OCI-LY3 (cell line): Measurements from ENCODE around the gene TGFB1.

Experiments used
- H2AFZ ChIP-seq: fragments of 200-600, 300-600 bp; shearing (Covaris generic); 2 replicates; pipeline ENCODE4 v1.6.0; 2014; ENCODE audit warnings: antibody characterized with exemption, low read depth, low read length
- H3K27ac ChIP-seq: fragments of 200-600, 300-600 bp; sonication (generic); 2 replicates; pipeline ENCODE4 v1.5.1; 2014; ENCODE audit warnings: mild to moderate bottlenecking, low read length, moderate library complexity, mixed read lengths
- H3K27me3 ChIP-seq: fragments of 200-600, 300-600 bp; sonication (generic); 2 replicates; pipeline ENCODE4 v1.6.1; 2014; ENCODE audit warnings: low read depth, low read length, mixed read lengths
- H3K36me3 ChIP-seq: fragments of 200-600, 300-600 bp; sonication (generic); replicated peaks from 2 replicates; pipeline ENCODE3; 2014; ENCODE audit warnings: low read depth, low read length, mixed read lengths
- H3K4me1 ChIP-seq: fragments of 300-600, 200-600 bp; sonication (generic); 2 replicates; pipeline ENCODE4 v1.6.1; 2014; ENCODE audit warnings: low read length, mixed read lengths
- H3K4me2 ChIP-seq: fragments of 200-600, 300-600 bp; sonication (generic); 2 replicates; pipeline ENCODE4 v1.6.1; 2014; ENCODE audit warnings: low read length, mixed read lengths
- H3K4me3 ChIP-seq: fragments of 300-600, 200-600 bp; sonication (generic); 2 replicates; pipeline ENCODE4 v1.5.1; 2014; ENCODE audit warnings: antibody characterized with exemption, mild to moderate bottlenecking, low read length, moderate library complexity
- H3K79me2 ChIP-seq: fragments of 300-600, 200-600 bp; shearing (Covaris generic); 2 replicates; pipeline ENCODE4 v1.6.1; 2014; ENCODE audit warnings: mild to moderate bottlenecking, low read length, mixed read lengths
- H3K9ac ChIP-seq: fragments of 300-600, 200-600 bp; shearing (Covaris generic); 2 replicates; pipeline ENCODE4 v1.6.0; 2014; ENCODE audit warnings: mild to moderate bottlenecking, low read length, moderate library complexity
- H3K9me3 ChIP-seq: fragments of 200-600, 300-600 bp; shearing (Covaris generic); 2 replicates; pipeline ENCODE4 v1.6.1; 2014; ENCODE audit warnings: low read length, mixed read lengths; ENCODE audit not compliant: insufficient read depth
- H4K20me1 ChIP-seq: fragments of 200-600, 300-600 bp; sonication (generic); 2 replicates; pipeline ENCODE4 v1.6.1; 2016; ENCODE audit warnings: low read length, mixed read lengths; ENCODE audit not compliant: insufficient read depth
- CTCF ChIP-seq: fragments of 200-600, 300-600 bp; sonication (generic); IDR thresholded peaks from 2 replicates; pipeline ENCODE4 v1.5.1; 2014; ENCODE audit warnings: antibody characterized with exemption, low read length, low read depth
- EZH2phosphoT487 ChIP-seq: fragments of 200-600 bp; shearing (Covaris generic); IDR thresholded peaks from 2 replicates; pipeline ENCODE4 v1.6.1; 2018; ENCODE audit warnings: antibody characterized with exemption, mixed run types, low read depth

The TGFB1 gene

GRCh38 chr19:41399091-41399490 is 45.4 kb upstream of the TGFB1 start:
- Histone ChIP-seq H4K20me1 (no peaks in the 10 kb centered on the region), H3K4me1 (peaks cover 26% of the 10 kb centered on the region), H3K27ac (no peak overlapping the region), H3K27me3 (no peaks in the 10 kb centered on the region), H3K4me2 (peak overlapping the region; percentile 96), H3K9me3 (no peaks in the 10 kb centered on the region), H3K79me2 (peaks cover 48% of the 10 kb centered on the region), H2AFZ (no peak overlapping the region), H3K4me3 (peak overlapping the region; percentile 84), H3K9ac (peak overlapping the region; percentile 80; the same call in 1 of the 2 replicates), H3K36me3 (peaks cover 8% of the 10 kb centered on the region)
- TF ChIP-seq CTCF (no peak), EZH2phosphoT487 (no peak)

DNA sequence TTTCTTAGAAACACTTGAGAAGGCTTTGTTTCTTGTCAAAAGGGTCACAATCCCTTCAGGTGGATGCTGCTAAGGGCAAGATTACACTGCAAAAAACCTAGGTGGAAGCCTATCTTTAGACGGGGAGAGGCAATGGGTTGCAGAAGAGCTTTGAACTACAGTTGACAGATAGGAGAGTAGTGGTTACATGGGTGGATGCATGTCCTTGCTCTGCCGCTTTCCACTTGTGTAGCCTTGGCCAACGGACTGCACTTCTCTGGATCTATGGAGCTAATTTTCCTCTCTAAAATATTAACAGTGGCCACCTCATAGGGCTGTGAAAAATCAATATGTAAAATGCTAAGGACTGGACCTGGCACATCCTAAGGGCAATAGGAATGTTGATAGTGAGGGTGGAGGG is 44.9 kb upstream of the TGFB1 start:
- no peaks in the 10 kb centered on the region for H3K9me3 ChIP-seq
- H3K9ac ChIP-seq: peak overlapping the region; percentile 80
- no peak overlapping the region for H3K27ac ChIP-seq
- peak overlapping the region; percentile 96 for H3K4me2 ChIP-seq
- peak overlapping the region; percentile 84 for H3K4me3 ChIP-seq
- no peak overlapping the region for H2AFZ ChIP-seq
- TF ChIP-seq EZH2phosphoT487 (no peak), CTCF (no peak)
- H4K20me1 ChIP-seq: no peaks in the 10 kb centered on the region
- peaks cover 53% of the 10 kb centered on the region for H3K79me2 ChIP-seq
- H3K4me1 ChIP-seq: peaks cover 26% of the 10 kb centered on the region
- peaks cover 8% of the 10 kb centered on the region for H3K36me3 ChIP-seq
- no peaks in the 10 kb centered on the region for H3K27me3 ChIP-seq

DNA sequence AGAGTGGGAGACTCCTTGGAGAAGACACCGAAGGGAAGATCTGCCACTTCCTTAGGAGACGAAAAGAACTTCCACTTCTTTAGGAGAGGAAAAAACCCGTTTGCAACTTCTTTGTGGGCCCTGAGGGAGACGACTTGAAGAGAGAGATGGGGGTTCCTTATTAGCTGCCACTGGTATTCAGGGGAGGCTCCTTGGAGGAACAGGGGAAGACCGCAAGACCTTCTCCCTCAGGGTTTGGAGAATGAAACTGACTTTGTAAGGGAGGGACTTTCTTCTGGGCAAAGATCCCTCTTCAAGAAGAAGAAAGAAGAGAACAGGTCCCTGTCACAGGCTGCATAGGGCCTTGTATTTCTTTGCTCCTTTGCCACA is 44.3 kb upstream of the TGFB1 start:
- peaks cover 8% of the 10 kb centered on the region for H3K36me3 ChIP-seq
- TF ChIP-seq CTCF (no peak), EZH2phosphoT487 (no peak)
- H4K20me1 ChIP-seq: no peaks in the 10 kb centered on the region
- H3K27ac ChIP-seq: no peak overlapping the region
- H3K79me2 ChIP-seq: peaks cover 56% of the 10 kb centered on the region
- H3K9ac ChIP-seq: peak overlapping the region; percentile 80
- H3K4me2 ChIP-seq: peak overlapping the region; percentile 96
- H2AFZ ChIP-seq: peak overlapping the region; percentile 82
- H3K4me3 ChIP-seq: peak overlapping the region; percentile 84
- H3K27me3 ChIP-seq: no peaks in the 10 kb centered on the region
- H3K4me1 ChIP-seq: peaks cover 26% of the 10 kb centered on the region
- no peaks in the 10 kb centered on the region for H3K9me3 ChIP-seq

- Histone ChIP-seq H3K36me3 (peaks cover 8% of the 10 kb centered on the region), H3K4me2 (peak within 1 kb of the TSS; percentile 96), H3K9me3 (no peaks in the 10 kb centered on the region), H3K4me1 (peaks cover 26% of the 10 kb centered on the region), H3K27me3 (no peaks in the 10 kb centered on the region), H3K79me2 (peaks cover 58% of the 10 kb centered on the region), H3K9ac (peak within 1 kb of the TSS; percentile 80), H2AFZ (peak within 1 kb of the TSS; percentile 82), H3K27ac (peak within 1 kb of the TSS; percentile 80), H4K20me1 (no peaks in the 10 kb centered on the region), H3K4me3 (peak within 1 kb of the TSS; percentile 84)
- no peak for TF ChIP-seq CTCF
- TF ChIP-seq EZH2phosphoT487: no peak
These were observed 43.6 kb upstream of the TGFB1 start, which contains the start of the genes BCKDHA and EXOSC5 for GRCh38 chr19:41397086-41398049. BCKDHA (plus strand) TSS chr19:41397818; CDS start chr19:41397828, 10 bp downstream. EXOSC5 (minus strand) TSS chr19:41397359; CDS start chr19:41397328, 31 bp downstream.
